Tibial nerve (tissue), 4 donors: ENCODE measurements around the gene CDR2L. TPM values are rescaled to one million over a fixed set of nuclear protein-coding genes. Genes with fewer than 3 reads are reported as not detected.
A peak's percentile ranks its signal among the peaks of the same experiment; 100 is the strongest.

Source experiments
- DNase-seq, 2 donors: peaks; one replicate each; pipeline ENCODE4 v3.0.0-alpha.2; 2019; ENCODE audit warnings: low spot score in 2 of 2
- H3K27ac ChIP-seq, 4 donors: fragments of 200-600 bp; sonication (generic) in 3 of 4; one replicate each; pipeline ENCODE4 v1.5.1; 2017 to 2019; ENCODE audit warnings: mild to moderate bottlenecking in 1 of 4
- H3K27me3 ChIP-seq, 2 donors: fragments of 200-600 bp; sonication (generic) in 1 of 2; one replicate each; pipeline versions ENCODE4 v1.5.1 to v1.6.0; 2017 to 2019
- H3K36me3 ChIP-seq, 3 donors: fragments of 200-600 bp; sonication (generic); one replicate each; pipeline ENCODE4 v1.5.1; 2018 to 2019
- H3K4me1 ChIP-seq, 4 donors: fragments of 200-600 bp; sonication (generic) in 3 of 4; one replicate each; pipeline ENCODE4 v1.5.1; 2017 to 2019
- H3K4me3 ChIP-seq, 4 donors: fragments of 200-600 bp; sonication (generic) in 3 of 4; one replicate each; pipeline ENCODE4 v1.5.1; 2017 to 2019; ENCODE audit warnings: mild to moderate bottlenecking in 1 of 4, moderate library complexity in 1 of 4
- H3K9me3 ChIP-seq, 4 donors: fragments of 200-600 bp; sonication (generic) in 3 of 4; one replicate each; pipeline ENCODE4 v1.5.1; 2017 to 2019
- EP300 ChIP-seq, 2 donors: sonication (generic); formaldehyde crosslinking; IDR thresholded peaks; one replicate each; pipeline ENCODE4 v1.6.1; 2017; ENCODE audit warnings: antibody characterized with exemption in 2 of 2, mild to moderate bottlenecking in 1 of 2
- POLR2A ChIP-seq, 2 donors: fragments of 450-650 bp; IDR thresholded peaks; one replicate each; pipeline ENCODE4 v1.6.1; 2017; ENCODE audit warnings: antibody characterized with exemption in 2 of 2, mild to moderate bottlenecking in 2 of 2, moderate library complexity in 2 of 2
- WGBS, 2 donors: methylation state at CpG; one replicate each; pipeline ENCODE4 v1.1.5; 2018; 5-methylcytosine and 5-hydroxymethylcytosine counted together
- total RNA-seq, 4 donors: library from RNA; depleted of rRNA; stranded (reverse); fragments of >200 nt; gene quantifications; one replicate each; pipeline ENCODE4 v1.1.0, GENCODE V29; 2016
- TF ChIP-seq, protein P1 (sequence below), 5 experiments: fragments of 200-600 bp in 3 of 5; fragments of 450-650 bp in 2 of 5; sonication (generic) in 3 of 5; IDR thresholded peaks; one replicate each; pipeline ENCODE4 v1.5.1; 2016 to 2019; ENCODE audit warnings: antibody characterized with exemption in 5 of 5, mild to moderate bottlenecking in 3 of 5, moderate library complexity in 2 of 5

The CDR2L gene
- total RNA-seq, 4 donors from 2014 or later, result 10.7 to 19.2 (median 13.9) TPM

DNA sequence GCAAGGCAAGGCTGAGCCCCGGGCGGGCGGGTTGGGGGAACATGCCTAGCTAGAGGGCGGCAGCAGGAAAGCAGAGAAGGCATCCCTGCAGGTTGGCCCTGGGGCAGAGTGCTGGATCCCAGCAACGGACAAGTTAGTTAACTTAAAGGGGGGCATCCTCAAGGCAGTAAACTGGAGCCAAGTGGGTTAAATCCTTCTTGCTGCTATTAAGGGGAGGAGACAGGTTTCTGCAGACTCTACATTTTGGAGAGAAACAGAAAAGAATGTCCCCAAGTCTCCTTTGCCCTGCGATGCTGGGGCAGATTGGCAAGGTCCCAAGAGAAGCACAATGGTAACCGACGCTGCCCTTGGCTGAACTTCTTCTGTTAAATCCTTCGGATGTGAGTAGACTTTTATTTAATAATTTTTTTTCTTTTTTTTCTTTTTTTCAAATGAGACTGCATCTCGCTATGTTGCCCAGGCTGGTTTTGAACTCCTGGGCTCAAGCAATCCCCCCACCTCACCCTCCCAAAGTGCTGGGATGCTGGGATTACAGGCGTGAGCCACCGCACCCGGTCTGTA lies 45.4 kb downstream of the CDR2L start:
- TF ChIP-seq, protein P1, sequence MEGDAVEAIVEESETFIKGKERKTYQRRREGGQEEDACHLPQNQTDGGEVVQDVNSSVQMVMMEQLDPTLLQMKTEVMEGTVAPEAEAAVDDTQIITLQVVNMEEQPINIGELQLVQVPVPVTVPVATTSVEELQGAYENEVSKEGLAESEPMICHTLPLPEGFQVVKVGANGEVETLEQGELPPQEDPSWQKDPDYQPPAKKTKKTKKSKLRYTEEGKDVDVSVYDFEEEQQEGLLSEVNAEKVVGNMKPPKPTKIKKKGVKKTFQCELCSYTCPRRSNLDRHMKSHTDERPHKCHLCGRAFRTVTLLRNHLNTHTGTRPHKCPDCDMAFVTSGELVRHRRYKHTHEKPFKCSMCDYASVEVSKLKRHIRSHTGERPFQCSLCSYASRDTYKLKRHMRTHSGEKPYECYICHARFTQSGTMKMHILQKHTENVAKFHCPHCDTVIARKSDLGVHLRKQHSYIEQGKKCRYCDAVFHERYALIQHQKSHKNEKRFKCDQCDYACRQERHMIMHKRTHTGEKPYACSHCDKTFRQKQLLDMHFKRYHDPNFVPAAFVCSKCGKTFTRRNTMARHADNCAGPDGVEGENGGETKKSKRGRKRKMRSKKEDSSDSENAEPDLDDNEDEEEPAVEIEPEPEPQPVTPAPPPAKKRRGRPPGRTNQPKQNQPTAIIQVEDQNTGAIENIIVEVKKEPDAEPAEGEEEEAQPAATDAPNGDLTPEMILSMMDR (IDR thresholded peaks at IDR 0.05), result no peak
- no peak for TF ChIP-seq POLR2A (IDR thresholded peaks at IDR 0.05)
- peaks cover 0 to 2% (median 0%) of the 10 kb centered on the region in 4 donors for H3K9me3 ChIP-seq
- peaks cover 0 to 3% (median 0%) of the 10 kb centered on the region in 3 donors for H3K36me3 ChIP-seq
- peak in 1 of 2 donors; percentile 34 for DNase-seq
- WGBS, 2 donors, result 1% methylated on average over 13 of the region's 13 CpGs
- no peaks in the 10 kb centered on the region for H3K27me3 ChIP-seq
- H3K4me1 ChIP-seq, result peaks cover 0 to 32% (median 17%) of the 10 kb centered on the region in 4 donors
- peak overlapping the region; percentile 67 to 78 (median 72) for H3K4me3 ChIP-seq
- peak overlapping the region; percentile 69 to 97 (median 82) for H3K27ac ChIP-seq

DNA sequence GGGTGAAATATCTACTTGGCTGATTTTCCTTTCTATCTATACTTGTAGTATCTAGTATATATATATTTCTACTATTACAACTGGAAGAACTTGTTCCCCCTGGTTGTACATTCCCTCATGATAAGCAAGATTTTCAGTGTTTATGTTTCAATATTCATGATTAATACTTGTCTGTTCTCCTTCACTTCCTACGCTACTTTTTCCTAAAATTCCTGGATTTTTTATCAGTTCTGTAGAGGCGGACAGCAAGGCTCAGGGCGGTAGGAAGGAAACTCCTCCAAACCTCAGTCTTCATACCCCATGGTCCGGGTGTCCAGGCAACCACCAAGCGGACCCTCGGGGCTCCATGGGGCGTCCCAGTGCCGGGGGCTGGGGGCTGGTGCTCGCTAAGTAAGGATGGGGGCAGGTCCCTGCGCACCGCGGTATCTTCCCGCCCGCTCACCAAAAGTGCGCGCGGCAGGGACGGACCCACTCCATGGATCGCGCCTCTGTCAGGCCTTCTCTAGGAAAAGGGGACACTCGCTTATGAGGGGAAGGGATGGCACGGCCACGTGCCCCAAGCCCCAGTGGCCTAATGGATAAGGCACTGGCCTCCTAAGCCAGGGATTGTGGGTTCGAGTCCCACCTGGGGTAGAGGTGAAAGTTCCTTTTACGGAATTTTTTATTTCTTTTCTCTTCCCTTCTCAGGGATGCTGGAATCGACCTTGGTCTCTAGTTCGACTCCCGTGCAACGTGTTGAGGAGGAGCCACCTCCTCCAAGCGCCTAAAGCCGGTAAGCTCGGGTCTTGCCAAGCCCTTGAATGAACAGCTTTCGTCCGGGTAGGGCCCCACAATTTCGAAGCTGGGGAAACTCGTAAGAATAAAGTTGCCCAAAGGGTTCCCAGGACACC lies 46.2 kb downstream of the CDR2L start:
- DNase-seq, result peak; percentile 95 to 99
- H3K27ac ChIP-seq, result peak overlapping the region; percentile 87 to 97 (median 94)
- TF ChIP-seq POLR2A (IDR thresholded peaks at IDR 0.05), result peak in 1 of 2 donors; percentile 8
- TF ChIP-seq, protein P1 (IDR thresholded peaks at IDR 0.05), result peak in 1 of 5 experiments; percentile 25
- TF ChIP-seq EP300 (IDR thresholded peaks at IDR 0.05), result peak in 1 of 2 donors; percentile 79
- peaks cover 0 to 2% (median 0%) of the 10 kb centered on the region in 4 donors for H3K9me3 ChIP-seq
- WGBS, 2 donors, result 0 to 1% methylated on average over 31 to 34 of the region's 36 CpGs
- peaks cover 0 to 32% (median 17%) of the 10 kb centered on the region in 4 donors for H3K4me1 ChIP-seq
- peaks cover 0 to 10% (median 4%) of the 10 kb centered on the region in 3 donors for H3K36me3 ChIP-seq
- peak overlapping the region; percentile 67 to 78 (median 72) for H3K4me3 ChIP-seq
- H3K27me3 ChIP-seq, result no peaks in the 10 kb centered on the region

DNA sequence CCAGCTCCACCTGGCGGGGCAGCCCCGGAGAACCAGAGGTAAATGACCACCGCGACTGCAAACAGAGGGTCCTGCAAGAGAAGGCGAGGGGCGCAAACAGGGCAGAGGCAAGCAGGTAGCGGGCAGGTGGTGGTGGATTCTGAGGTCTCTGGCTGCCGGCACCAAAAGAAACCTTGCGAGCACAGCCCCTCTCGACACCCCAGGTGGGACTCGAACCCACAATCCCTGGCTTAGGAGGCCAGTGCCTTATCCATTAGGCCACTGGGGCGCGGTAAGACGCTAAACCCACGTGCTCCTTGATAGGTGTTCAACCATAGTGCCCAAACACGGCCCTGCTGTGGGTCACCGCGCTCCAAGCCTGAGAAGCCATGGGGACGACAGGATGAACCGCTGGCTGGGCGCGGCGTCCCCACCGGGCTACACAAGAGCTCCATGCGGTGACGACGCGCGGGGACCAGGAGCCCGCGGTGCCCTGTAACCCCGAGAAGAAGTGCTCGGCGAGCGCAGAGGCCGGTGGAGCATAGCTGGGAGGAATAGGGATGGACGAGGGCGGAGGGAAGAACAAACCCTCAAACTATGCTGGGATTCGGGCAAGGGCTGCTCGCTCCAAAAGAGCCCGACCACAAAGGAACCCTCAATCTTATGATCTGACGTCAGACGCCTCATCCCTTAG lies 46.9 kb downstream of the CDR2L start:
- 2 to 3% methylated on average over 41 to 43 of the region's 43 CpGs for WGBS, 2 donors
- peak; percentile 87 to 95 for DNase-seq
- peaks cover 0 to 32% (median 17%) of the 10 kb centered on the region in 4 donors for H3K4me1 ChIP-seq
- no peak for TF ChIP-seq POLR2A (IDR thresholded peaks at IDR 0.05)
- TF ChIP-seq, protein P1 (IDR thresholded peaks at IDR 0.05), result peak in 2 of 5 experiments; percentile 25 to 52
- TF ChIP-seq EP300 (IDR thresholded peaks at IDR 0.05), result peak in 1 of 2 donors; percentile 17
- H3K27ac ChIP-seq, result peak overlapping the region; percentile 87 to 97 (median 94)
- H3K36me3 ChIP-seq, result peaks cover 0 to 18% (median 8%) of the 10 kb centered on the region in 3 donors
- H3K27me3 ChIP-seq, result no peaks in the 10 kb centered on the region
- H3K4me3 ChIP-seq, result peak overlapping the region; percentile 67 to 78 (median 72)
- H3K9me3 ChIP-seq, result peaks cover 0 to 2% (median 0%) of the 10 kb centered on the region in 4 donors

DNA sequence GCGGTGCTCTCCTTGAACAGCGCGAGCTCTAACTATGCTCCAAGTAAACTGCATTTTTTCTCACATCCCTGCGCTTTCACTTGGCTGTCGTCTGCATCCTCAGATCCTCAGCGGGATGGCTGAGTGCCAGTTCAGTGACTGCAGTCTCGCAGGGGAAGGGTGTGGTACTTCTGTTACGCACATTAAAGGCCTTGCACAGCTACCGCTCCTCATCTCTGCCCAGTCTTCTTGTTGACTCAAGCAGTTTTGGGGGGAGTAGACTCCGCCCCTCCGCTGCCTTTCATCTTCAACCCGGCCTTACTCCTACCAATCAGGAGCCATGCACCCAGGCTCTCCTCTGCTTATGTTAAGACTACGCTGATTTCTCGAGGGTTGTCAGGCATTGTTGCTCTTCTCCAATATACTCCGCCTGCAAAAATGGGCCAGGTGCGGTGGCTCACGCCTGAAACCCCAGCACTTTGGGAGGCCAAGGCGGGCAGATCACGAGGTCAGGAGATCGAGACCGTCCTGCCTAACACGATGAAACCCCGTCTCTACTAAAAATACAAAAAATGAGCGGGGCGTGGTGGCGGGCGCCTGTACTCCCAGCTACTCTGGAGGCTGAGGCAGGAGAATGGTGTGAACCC lies 49.3 kb downstream of the CDR2L start:
- Histone ChIP-seq H3K27ac (peak overlapping the region; percentile 34 to 97 (median 68)), H3K4me3 (no peak overlapping the region)
- peak; percentile 79 to 89 for DNase-seq

More for the DNA sequence above, 49.3 kb downstream of the CDR2L start:
- WGBS, 2 donors, result 73 to 76% methylated on average over 27 of the region's 27 CpGs
- no peaks in the 10 kb centered on the region for H3K9me3 ChIP-seq
- peaks cover 0 to 32% (median 17%) of the 10 kb centered on the region in 4 donors for H3K4me1 ChIP-seq
- TF ChIP-seq, protein P1 (IDR thresholded peaks at IDR 0.05), result no peak
- TF ChIP-seq EP300 (IDR thresholded peaks at IDR 0.05) (peak in 1 of 2 donors; percentile 51), POLR2A (IDR thresholded peaks at IDR 0.05) (no peak)
- no peaks in the 10 kb centered on the region for H3K27me3 ChIP-seq
- H3K36me3 ChIP-seq, result peaks cover 2 to 42% (median 8%) of the 10 kb centered on the region in 3 donors
